HEK293 (cell line): ENCODE measurements around the gene KCNQ1.

ENCODE experiments used
- CTCF ChIA-PET: fragments of 350-600 bp; formaldehyde crosslinking; extraction: SDS; loops from one replicate; lab custom pipeline; 2021; ENCODE audit warnings: antibody characterized with exemption; lab: Yijun Ruan, JAX
- POLR2A ChIA-PET: fragments of 300-600 bp; formaldehyde crosslinking; extraction: SDS; loops from one replicate; lab custom pipeline; 2020; ENCODE audit warnings: antibody characterized with exemption, inconsistent platforms; lab: Yijun Ruan, JAX
- H3K27ac ChIP-seq: fragments of 200-500 bp; sonication (Bioruptor generic); 2 replicates; pipeline ENCODE4 v1.5.1; 2014; ENCODE audit warnings: low read depth, low read length, control low read depth, inconsistent platforms; ENCODE audit errors: extremely low read depth
- H3K36me3 ChIP-seq, 2 experiments: fragments of 200-500 bp in 1 of 2; sonication (Bioruptor generic) in 1 of 2; 1 replicate in 1 of 2; 2 replicates in 1 of 2; pipeline ENCODE4 v1.5.1; 2014 to 2017; ENCODE audit warnings: inconsistent platforms in 2 of 2, low read length in 2 of 2; ENCODE audit not compliant: control insufficient read depth in 2 of 2, insufficient read depth in 1 of 2
- H3K4me1 ChIP-seq: fragments of 200-500 bp; sonication (Bioruptor generic); 2 replicates; pipeline ENCODE4 v1.5.1; 2014; ENCODE audit warnings: mild to moderate bottlenecking, low read length, inconsistent platforms; ENCODE audit not compliant: control insufficient read depth, insufficient read depth
- H3K4me3 ChIP-seq: 2 replicates; pipeline ENCODE4 v1.5.1; 2011; ENCODE audit warnings: low read depth, mild to moderate bottlenecking, control low read depth, low read length, moderate library complexity
- H3K9me3 ChIP-seq: fragments of 200-500 bp; sonication (Bioruptor generic); 2 replicates; pipeline ENCODE4 v1.5.1; 2014; ENCODE audit warnings: low read depth, low read length, inconsistent platforms; ENCODE audit not compliant: control insufficient read depth, insufficient read depth
- GFI1B ChIP-seq: fragments of 450-650 bp; formaldehyde crosslinking; IDR thresholded peaks from 2 replicates; pipeline ENCODE4 v1.5.1; 2016; ENCODE audit warnings: missing biosample characterization, missing genetic modification characterization
- GLIS2 ChIP-seq: fragments of 450-650 bp; formaldehyde crosslinking; IDR thresholded peaks from 2 replicates; pipeline ENCODE4 v1.5.1; 2016; ENCODE audit warnings: missing biosample characterization, missing genetic modification characterization
- MEIS1 ChIP-seq: sonication (generic); formaldehyde crosslinking; IDR thresholded peaks from 2 replicates; pipeline ENCODE4 v1.8.1; 2022; ENCODE audit warnings: missing genetic modification reagents, mild to moderate bottlenecking, borderline replicate concordance
- SETDB1 ChIP-seq: IDR thresholded peaks from one replicate; pipeline ENCODE4 v1.6.1; 2017; ENCODE audit warnings: mild to moderate bottlenecking, low read length, moderate library complexity, mixed read lengths; ENCODE audit not compliant: insufficient read length
- ZBTB49 ChIP-seq: fragments of 450-650 bp; formaldehyde crosslinking; IDR thresholded peaks from 2 replicates; pipeline ENCODE4 v1.5.1; 2016; ENCODE audit warnings: missing biosample characterization, missing genetic modification characterization, low read depth
- ZNF10 ChIP-seq: fragments of 450-650 bp; formaldehyde crosslinking; IDR thresholded peaks from 2 replicates; pipeline ENCODE4 v1.5.1; 2017; ENCODE audit warnings: missing biosample characterization, missing genetic modification characterization
- ZNF155 ChIP-seq: fragments of 450-650 bp; formaldehyde crosslinking; IDR thresholded peaks from 2 replicates; pipeline ENCODE4 v1.5.1; 2016; ENCODE audit warnings: missing biosample characterization, missing genetic modification characterization
- ZNF221 ChIP-seq: fragments of 450-650 bp; formaldehyde crosslinking; IDR thresholded peaks from 2 replicates; pipeline ENCODE4 v1.5.1; 2017; ENCODE audit warnings: missing biosample characterization, missing genetic modification characterization, borderline replicate concordance
- ZNF24 ChIP-seq: fragments of 450-650 bp; formaldehyde crosslinking; IDR thresholded peaks from 2 replicates; pipeline ENCODE4 v1.5.1; 2016; ENCODE audit warnings: missing biosample characterization, missing genetic modification characterization
- ZNF350 ChIP-seq: fragments of 450-650 bp; formaldehyde crosslinking; IDR thresholded peaks from 2 replicates; pipeline ENCODE4 v1.5.0; 2017; ENCODE audit warnings: missing biosample characterization, mild to moderate bottlenecking, missing genetic modification characterization
- ZNF416 ChIP-seq: fragments of 450-650 bp; formaldehyde crosslinking; IDR thresholded peaks from 2 replicates; pipeline ENCODE4 v1.5.1; 2016; ENCODE audit warnings: missing biosample characterization, missing genetic modification characterization
- ZNF501 ChIP-seq: fragments of 450-650 bp; formaldehyde crosslinking; IDR thresholded peaks from 2 replicates; pipeline ENCODE4 v1.5.1; 2016; ENCODE audit warnings: missing biosample characterization, missing genetic modification characterization
- ZNF529 ChIP-seq: fragments of 450-650 bp; formaldehyde crosslinking; IDR thresholded peaks from 2 replicates; pipeline ENCODE4 v1.5.1; 2017; ENCODE audit warnings: missing genetic modification characterization, missing biosample characterization; ENCODE audit not compliant: insufficient replicate concordance
- ZNF585B ChIP-seq: fragments of 450-650 bp; formaldehyde crosslinking; IDR thresholded peaks from 2 replicates; pipeline ENCODE4 v1.5.1; 2016; ENCODE audit warnings: missing biosample characterization, missing genetic modification characterization
- ZNF623 ChIP-seq: fragments of 450-650 bp; formaldehyde crosslinking; IDR thresholded peaks from 2 replicates; pipeline ENCODE4 v1.5.1; 2016; ENCODE audit warnings: missing biosample characterization, missing genetic modification characterization
- ZNF692 ChIP-seq: fragments of 450-650 bp; formaldehyde crosslinking; IDR thresholded peaks from 2 replicates; pipeline ENCODE4 v1.5.1; 2016; ENCODE audit warnings: missing biosample characterization, missing genetic modification characterization
- ZNF704 ChIP-seq: fragments of 450-650 bp; formaldehyde crosslinking; IDR thresholded peaks from 2 replicates; pipeline ENCODE4 v1.5.1; 2016; ENCODE audit warnings: missing biosample characterization, missing genetic modification characterization
- ZNF777 ChIP-seq: fragments of 450-650 bp; formaldehyde crosslinking; IDR thresholded peaks from 2 replicates; pipeline ENCODE4 v1.5.1; 2017; ENCODE audit warnings: missing biosample characterization, missing genetic modification characterization, borderline replicate concordance
- ZNF792 ChIP-seq: fragments of 450-650 bp; formaldehyde crosslinking; IDR thresholded peaks from 2 replicates; pipeline ENCODE4 v1.5.1; 2016; ENCODE audit warnings: missing biosample characterization, missing genetic modification characterization

Gene KCNQ1

GRCh38 chr11:2464451-2465165, 19.8 kb downstream of the KCNQ1 start (continued):
- no peak for TF ChIP-seq ZNF704 (tag by site-specific recombination)
- TF ChIP-seq ZNF792, result no peak
- no peak for TF ChIP-seq ZNF416 (tag by site-specific recombination)
- no peak for TF ChIP-seq GLIS2
- no peak for TF ChIP-seq ZNF692 (tag by site-specific recombination)

GRCh38 chr11:2465202-2466068, 20.6 kb downstream of the KCNQ1 start:
- no peak overlapping the region for H3K27ac ChIP-seq
- ChIA-PET CTCF (interaction anchor here (0.6 to 1.1 kb wide), 4 partner anchors 14 to 168 kb away, joined by 3 read pairs; no protein-coding TSS in a partner anchor), POLR2A (no interaction called here)
- H3K9me3 ChIP-seq, result no peaks in the 10 kb centered on the region
- no peaks in the 10 kb centered on the region for H3K4me1 ChIP-seq
- TF ChIP-seq ZNF777 (tag by site-specific recombination), result no peak
- TF ChIP-seq ZNF585B (tag by site-specific recombination), result no peak
- no peak for TF ChIP-seq GFI1B
- no peak for TF ChIP-seq ZNF350 (tag by site-specific recombination)
- TF ChIP-seq MEIS1, result no peak
- no peak for TF ChIP-seq ZNF10 (tag by site-specific recombination)
- TF ChIP-seq ZNF24 (tag by site-specific recombination), result no peak
- no peak for TF ChIP-seq ZNF221 (tag by site-specific recombination)
- no peak for TF ChIP-seq ZNF501
- TF ChIP-seq ZNF529 (tag by site-specific recombination), result no peak
- TF ChIP-seq ZNF623 (tag by site-specific recombination), result no peak
- TF ChIP-seq ZBTB49 (tag by site-specific recombination), result no peak
- TF ChIP-seq ZNF155 (tag by site-specific recombination), result no peak
- no peak for TF ChIP-seq SETDB1
- no peaks in the 10 kb centered on the region for H3K36me3 ChIP-seq
- H3K4me3 ChIP-seq, result no peak overlapping the region
